MM.1S (cell line): ENCODE measurements around the gene AKR1C4.

Source experiments
- CTCF ChIP-seq: fragments of 300-600 bp; sonication (generic); IDR thresholded peaks from 2 replicates; pipeline ENCODE4 v1.5.1; 2016; ENCODE audit warnings: antibody characterized with exemption, low read length, mixed read lengths
- EZH2 ChIP-seq: fragments of 300-600 bp; sonication (generic); optimal IDR thresholded peaks from 2 replicates; pipeline ENCODE3; 2017; ENCODE audit warnings: low read depth, mild to moderate bottlenecking, antibody characterized with exemption, low read length, mixed read lengths

DNA sequence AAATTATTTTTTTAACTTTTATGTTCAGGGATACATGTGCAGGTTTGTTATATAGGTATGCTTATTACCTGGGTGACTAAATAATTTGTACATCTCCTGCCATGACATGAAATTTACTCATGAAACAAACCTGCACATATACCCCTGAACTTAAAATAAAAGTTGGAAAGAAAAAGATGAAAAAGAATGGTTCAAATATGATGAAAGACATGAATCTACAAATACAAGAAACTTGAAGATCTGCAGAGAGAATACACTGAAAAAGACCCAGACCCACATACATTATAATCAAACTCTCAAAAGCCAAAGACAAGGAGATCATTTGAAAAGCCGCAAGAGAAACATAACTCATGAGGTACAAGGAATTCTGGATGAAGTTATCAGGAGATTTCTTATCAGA is 70.2 kb downstream of the AKR1C4 start:
- TF ChIP-seq CTCF (no peak), EZH2 (no peak)
